GM12878 (cell line): ENCODE data around the gene CAMK2N2. TPM values are rescaled to one million over a fixed set of nuclear protein-coding genes. Genes with fewer than 3 reads are reported as not detected.

Experiments
- ATAC-seq: fragments of 200-7000 bp; cut with Tn5 transposase; 3 replicates; pipeline ENCODE4 v1.9.1; 2020; ENCODE audit warnings: mild to moderate bottlenecking, moderate library complexity
- BruUV-seq: library from RNA; stranded (reverse); fragments of 400-500 nt; replicated peaks from 2 replicates; lab custom pipeline; 2021; lab: Mats Ljungman, UMichigan
- CTCF ChIA-PET: fragments of 300-600 bp; sonication (Branson Sonifier 250); formaldehyde crosslinking; extraction: SDS; loops from one replicate; lab custom pipeline; 2021; ENCODE audit warnings: inconsistent platforms; lab: Yijun Ruan, JAX
- POLR2A ChIA-PET: fragments of 350-600 bp; formaldehyde crosslinking; extraction: SDS; loops from one replicate; lab custom pipeline; 2021; ENCODE audit warnings: inconsistent platforms; lab: Charles Lee
- RAD21 ChIA-PET: fragments of 300-600 bp; sonication (Branson Sonifier 250); formaldehyde crosslinking; loops from one replicate; lab custom pipeline; 2023; ENCODE audit warnings: antibody characterized with exemption; ENCODE audit not compliant: unreplicated experiment; lab: Charles Lee
- SMC1A ChIA-PET: fragments of 300-600 bp; sonication (Branson Sonifier 250); formaldehyde crosslinking; loops from one replicate; lab custom pipeline; 2023; ENCODE audit not compliant: unreplicated experiment, uncharacterized antibody; lab: Charles Lee
- DNase-seq: peaks from one replicate; pipeline ENCODE4 v3.0.0-alpha.2; 2011; ENCODE audit warnings: low read depth, low spot score
- FAIRE-seq: peaks from 3 replicates; lab custom pipeline; 2011; peaks lifted over from hg19 to GRCh38; lab: Jason Lieb, UNC
- H2AFZ ChIP-seq: 2 replicates; pipeline ENCODE4 v1.6.0; 2011; ENCODE audit warnings: low read depth, low read length, control low read depth; ENCODE audit not compliant: control insufficient read depth
- H3K27ac ChIP-seq: 2 replicates; pipeline ENCODE4 v1.5.1; 2011; ENCODE audit warnings: control low read depth; ENCODE audit not compliant: control insufficient read depth, insufficient read depth
- H3K27me3 ChIP-seq, 2 experiments: replicated peaks in 1 of 2; 2 replicates each; pipeline versions ENCODE4 v1.6.0 to v1.6.1; 2011; ENCODE audit warnings: low read length in 1 of 2; ENCODE audit not compliant: control insufficient read depth in 2 of 2, insufficient read depth in 2 of 2
- H3K36me3 ChIP-seq, 2 experiments: 2 replicates each; pipeline ENCODE4 v1.5.1; 2011; ENCODE audit warnings: low read length in 1 of 2; ENCODE audit not compliant: control insufficient read depth in 2 of 2, insufficient read depth in 2 of 2
- H3K4me1 ChIP-seq: 2 replicates; pipeline ENCODE4 v1.6.1; 2011; ENCODE audit warnings: mild to moderate bottlenecking, low read length, moderate library complexity, mixed read lengths; ENCODE audit not compliant: control insufficient read depth, insufficient read depth
- H3K4me2 ChIP-seq: 2 replicates; pipeline ENCODE4 v1.6.0; 2011; ENCODE audit warnings: control low read depth; ENCODE audit not compliant: control insufficient read depth, insufficient read depth
- H3K4me3 ChIP-seq: fragments of 200-600 bp; sonication (generic); 2 replicates; pipeline ENCODE4 v1.5.1; 2016
- H3K79me2 ChIP-seq: 2 replicates; pipeline ENCODE4 v1.6.0; 2011; ENCODE audit warnings: low read length; ENCODE audit not compliant: control insufficient read depth, insufficient read depth
- H3K9ac ChIP-seq: 2 replicates; pipeline ENCODE4 v1.8.0; 2011; ENCODE audit warnings: low read length, control low read depth, mixed read lengths; ENCODE audit not compliant: control insufficient read depth, insufficient read depth
- H3K9me3 ChIP-seq: replicated peaks from 3 replicates; pipeline ENCODE4 v1.5.1; 2011; ENCODE audit warnings: mild to moderate bottlenecking, low read length; ENCODE audit not compliant: control insufficient read depth, insufficient read depth
- H4K20me1 ChIP-seq: 2 replicates; pipeline ENCODE4 v1.6.0; 2011; ENCODE audit not compliant: control insufficient read depth, insufficient read depth
- E4F1 ChIP-seq: fragments of 450-650 bp; IDR thresholded peaks from 2 replicates; pipeline ENCODE4 v1.6.1; 2018; ENCODE audit warnings: borderline replicate concordance, mild to moderate bottlenecking; ENCODE audit not compliant: partially characterized antibody
- FOXM1 ChIP-seq: IDR thresholded peaks from 2 replicates; pipeline ENCODE4 v1.6.1; 2012; ENCODE audit warnings: low read depth, mild to moderate bottlenecking, inconsistent platforms, low read length, moderate library complexity
- HSF1 ChIP-seq: fragments of 150-350 bp; IDR thresholded peaks from 2 replicates; pipeline ENCODE4 v1.6.1; 2014; ENCODE audit warnings: mild to moderate bottlenecking, low read depth, low read length
- IKZF1 ChIP-seq: fragments of 450-650 bp; conservative IDR thresholded peaks from 2 replicates; pipeline ENCODE4 v1.6.1; 2017; ENCODE audit warnings: antibody characterized with exemption, mild to moderate bottlenecking
- IRF4 ChIP-seq: IDR thresholded peaks from 2 replicates; pipeline ENCODE4 v1.6.1; 2011; ENCODE audit warnings: low read depth, low read length
- RCOR1 ChIP-seq: conservative IDR thresholded peaks from 2 replicates; pipeline ENCODE4 v1.6.1; 2012; ENCODE audit warnings: low read depth, low read length, improper control_type of control experiment
- REST ChIP-seq: IDR thresholded peaks from 2 replicates; pipeline ENCODE4 v1.6.1; 2012; ENCODE audit warnings: mild to moderate bottlenecking, low read depth, low read length
- ZNF217 ChIP-seq: fragments of 450-650 bp; IDR thresholded peaks from 2 replicates; pipeline ENCODE4 v1.6.1; 2017; ENCODE audit warnings: antibody characterized with exemption, mild to moderate bottlenecking
- WGBS: methylation state at CpG from one replicate; pipeline ENCODE4 v1.1.6; 2016; ENCODE audit warnings: low lambda C conversion rate; ENCODE audit not compliant: insufficient replicate concordance, insufficient coverage; ENCODE audit errors: missing lambda C conversion rate; 5-methylcytosine and 5-hydroxymethylcytosine counted together
- in situ Hi-C: fragments of 300-500 bp; cut with MboI; formaldehyde crosslinking; loops from 9 replicates; pipeline ENCODE4 v1.14.3; 2018; ENCODE audit warnings: mixed read lengths
- intact Hi-C: fragments of 100-400 bp; cut with micrococcal nuclease; formaldehyde crosslinking; loops from one replicate; pipeline ENCODE4 v1.14.2; 2022; ENCODE audit not compliant: unreplicated experiment
- polyA plus RNA-seq, 11 experiments: library from polyadenylated mRNA; depleted of rRNA in 4 of 11; unstranded in 6 of 11; stranded (reverse) in 5 of 11; fragments of >200 nt; fragmentation: Nextera tagmentation in 4 of 11; fragmentation: Illumina TruSeq in 1 of 11; extraction: Ambion mirVana in 4 of 11; extraction: Trizol in 1 of 11; gene quantifications; 1 replicate in 1 of 11; 2 replicates in 10 of 11; pipeline versions ENCODE4 v1.2.1 to v1.2.3, GENCODE V29; 2011 to 2016; ENCODE audit warnings: inconsistent platforms in 2 of 11, missing spikeins in 2 of 11, low read depth in 1 of 11
- total RNA-seq, 4 experiments: library from RNA; depleted of rRNA in 3 of 4; stranded (reverse); fragments of >200 nt in 3 of 4; fragmentation: Illumina TruSeq in 1 of 4; extraction: Trizol in 1 of 4; gene quantifications; 2 replicates each; pipeline versions ENCODE4 v1.2.1 to v1.2.3, GENCODE V29; 2013 to 2021

The CAMK2N2 gene
- total and polyA plus RNA-seq, 10 of the 15 experiments (the other 5 are each of a cell fraction or from before 2014, with no cell fraction given) = 0.06 to 1.4 (median 0.45) TPM; not detected in 1

- CTCF ChIA-PET = interaction anchor here (0.6 to 1.3 kb wide), 3 partner anchors 9 to 765 kb away, joined by 3 to 5 read pairs (median 4); partner anchors contain the start of gene EEF1AKMT4
- Histone ChIP-seq H3K79me2 (no peaks in the 10 kb centered on the region), H3K4me1 (no peaks in the 10 kb centered on the region), H3K9me3 (no peaks in the 10 kb centered on the region), H3K27me3 (no peaks in the 10 kb centered on the region), H3K36me3 (peaks cover 17 to 20% of the 10 kb centered on the region in 2 experiments), H3K4me2 (no peak overlapping the region), H3K27ac (no peak overlapping the region), H3K9ac (no peak overlapping the region), H2AFZ (no peak overlapping the region), H4K20me1 (no peaks in the 10 kb centered on the region), H3K4me3 (no peak overlapping the region)
- POLR2A ChIA-PET = no interaction called here
- intact Hi-C loops = no loop called here
- ATAC-seq (peak; percentile 57), DNase-seq (no peak), FAIRE-seq (no peak)
- BruUV-seq = no TSS peak
- TF ChIP-seq RCOR1 (no peak), ZNF217 (no peak), FOXM1 (no peak), REST (peak; percentile 93), HSF1 (no peak), IKZF1 (no peak), E4F1 (no peak), IRF4 (no peak)
- RAD21 ChIA-PET = interaction anchor here (1.1 kb wide), 1 partner anchor 11 kb away, joined by 4 read pairs; no protein-coding TSS in a partner anchor
- SMC1A ChIA-PET = no interaction called here
- WGBS = 74% methylated on average over 4 of the region's 4 CpGs
- in situ Hi-C loops = no loop called here
Measured at GRCh38 chr3:184240384-184241140, 20.8 kb downstream of the CAMK2N2 start.
